Keratinocyte (primary cell): ENCODE results near the gene NOTCH1. TPM values are rescaled to one million over a fixed set of nuclear protein-coding genes. Genes with fewer than 3 reads are reported as not detected.

Experiments
- DNase-seq: peaks from one replicate; pipeline ENCODE4 v3.0.0-alpha.2; 2011; ENCODE audit warnings: low read depth, missing footprints, low spot score
- FAIRE-seq: peaks from 2 replicates; lab custom pipeline; 2011; peaks lifted over from hg19 to GRCh38; lab: Jason Lieb, UNC
- H2AFZ ChIP-seq: 2 replicates; pipeline ENCODE4 v1.6.0; 2012; ENCODE audit warnings: low read length, control low read depth, inconsistent platforms; ENCODE audit not compliant: control insufficient read depth
- H3K27ac ChIP-seq: 2 replicates; pipeline ENCODE4 v1.5.1; 2011; ENCODE audit warnings: low read length; ENCODE audit not compliant: control insufficient read depth, insufficient read depth
- H3K27me3 ChIP-seq: 3 replicates; pipeline ENCODE4 v1.6.0; 2011; ENCODE audit warnings: low read length; ENCODE audit not compliant: control insufficient read depth, insufficient read depth; ENCODE audit errors: extremely low read depth
- H3K36me3 ChIP-seq, 2 experiments: 2 replicates in 1 of 2; 3 replicates in 1 of 2; pipeline ENCODE4 v1.5.1; 2011; ENCODE audit warnings: low read length in 2 of 2, mild to moderate bottlenecking in 1 of 2; ENCODE audit not compliant: control insufficient read depth in 2 of 2, insufficient read depth in 2 of 2; ENCODE audit errors: extremely low read depth in 1 of 2
- H3K4me1 ChIP-seq: 3 replicates; pipeline ENCODE4 v1.5.1; 2011; ENCODE audit warnings: low read length; ENCODE audit not compliant: control insufficient read depth, insufficient read depth; ENCODE audit errors: extremely low read depth
- H3K4me2 ChIP-seq: 3 replicates; pipeline ENCODE4 v1.6.0; 2011; ENCODE audit warnings: low read depth, low read length; ENCODE audit not compliant: control insufficient read depth, insufficient read depth; ENCODE audit errors: extremely low read depth
- H3K4me3 ChIP-seq, 3 experiments: fragments of 200-600 bp in 1 of 3; sonication (generic) in 1 of 3; 2 replicates in 2 of 3; 3 replicates in 1 of 3; pipeline ENCODE4 v1.5.1; 2011 to 2016; ENCODE audit warnings: low read length in 3 of 3, mild to moderate bottlenecking in 3 of 3, control low read depth in 2 of 3, inconsistent platforms in 1 of 3, low read depth in 1 of 3, mixed read lengths in 1 of 3, mixed run types in 1 of 3, moderate library complexity in 1 of 3; ENCODE audit not compliant: control insufficient read depth in 2 of 3, insufficient read depth in 2 of 3; ENCODE audit errors: extremely low read depth in 1 of 3
- H3K79me2 ChIP-seq: 2 replicates; pipeline ENCODE4 v1.6.0; 2012; ENCODE audit warnings: low read length; ENCODE audit not compliant: control insufficient read depth, insufficient read depth
- H3K9ac ChIP-seq: 3 replicates; pipeline ENCODE4 v1.6.0; 2011; ENCODE audit warnings: low read length; ENCODE audit not compliant: control insufficient read depth, insufficient read depth; ENCODE audit errors: extremely low read depth
- H3K9me1 ChIP-seq: 3 replicates; pipeline ENCODE4 v1.6.0; 2011; ENCODE audit warnings: low read length; ENCODE audit not compliant: control insufficient read depth, insufficient read depth; ENCODE audit errors: extremely low read depth
- H3K9me3 ChIP-seq: 2 replicates; pipeline ENCODE4 v1.5.1; 2012; ENCODE audit warnings: low read depth, low read length; ENCODE audit not compliant: control insufficient read depth
- H4K20me1 ChIP-seq: 3 replicates; pipeline ENCODE4 v1.6.0; 2011; ENCODE audit warnings: low read length; ENCODE audit not compliant: control insufficient read depth, insufficient read depth; ENCODE audit errors: extremely low read depth
- CTCF ChIP-seq, 3 experiments: IDR thresholded peaks in 1 of 3; conservative IDR thresholded peaks in 1 of 3; optimal IDR thresholded peaks in 1 of 3; 2 replicates in 2 of 3; 3 replicates in 1 of 3; pipeline versions ENCODE3 to v1.5.1; 2011; ENCODE audit warnings: low read length in 3 of 3, mild to moderate bottlenecking in 3 of 3, moderate library complexity in 2 of 3, control low read depth in 1 of 3, inconsistent platforms in 1 of 3; ENCODE audit not compliant: insufficient read depth in 2 of 3; ENCODE audit errors: extremely low read depth in 1 of 3
- EZH2 ChIP-seq: IDR thresholded peaks from one replicate; pipeline ENCODE4 v1.6.1; 2012; ENCODE audit warnings: inconsistent platforms, mild to moderate bottlenecking, low read length, moderate library complexity
- dilution Hi-C: fragments of 300-500 bp; cut with MboI; formaldehyde crosslinking; loops from one replicate; pipeline ENCODE4 v1.7.0; 2020; ENCODE audit warnings: low sequenced_read_pairs; ENCODE audit not compliant: extremely low pct_ligation_motif_present
- polyA plus RNA-seq, 5 experiments: library from polyadenylated mRNA; depleted of rRNA in 3 of 5; stranded (reverse) in 3 of 5; stranded (forward) in 1 of 5; unstranded in 1 of 5; fragments of >200 nt; gene quantifications; 1 replicate in 1 of 5; 2 replicates in 3 of 5; 3 replicates in 1 of 5; pipeline versions ENCODE4 v1.2.1 to v1.2.3, GENCODE V29; 2011 to 2012; ENCODE audit warnings: missing spikeins in 2 of 5, low read depth in 1 of 5, low replicate concordance in 1 of 5

Gene NOTCH1
- polyA plus RNA-seq, 1 donor (not counting 4 experiments of a cell fraction or from before 2014, with no cell fraction given), result 6.1 TPM

GRCh38 chr9:136518623-136519022, 27.2 kb downstream of the NOTCH1 start:
- H3K9ac ChIP-seq, result no peak overlapping the region
- H3K36me3 ChIP-seq, result peaks cover 45 to 64% of the 10 kb centered on the region in 2 experiments
- no peak for FAIRE-seq
- H3K4me3 ChIP-seq, result no peak overlapping the region
- no peak overlapping the region for H3K4me2 ChIP-seq
- no peaks in the 10 kb centered on the region for H3K27me3 ChIP-seq
- dilution Hi-C loops, result no loop called here
- peaks cover 3% of the 10 kb centered on the region for H4K20me1 ChIP-seq
- no peaks in the 10 kb centered on the region for H3K9me1 ChIP-seq
- no peak for TF ChIP-seq EZH2
- no peak for TF ChIP-seq CTCF (optimal IDR thresholded peaks at IDR 0.05 in 1 of 3, IDR thresholded peaks at IDR 0.05 in 1 of 3, conservative IDR thresholded peaks at IDR 0.05 in 1 of 3; ENCODE audit: extremely low read depth in 1 of 3, insufficient read depth in 2 of 3, low read length in 3 of 3)
- no peak overlapping the region for H3K27ac ChIP-seq
- no peak for DNase-seq
- H2AFZ ChIP-seq, result no peak overlapping the region
- no peaks in the 10 kb centered on the region for H3K9me3 ChIP-seq
- H3K79me2 ChIP-seq, result peaks cover 49% of the 10 kb centered on the region
- H3K4me1 ChIP-seq, result no peaks in the 10 kb centered on the region

GRCh38 chr9:136517950-136518349, 27.9 kb downstream of the NOTCH1 start:
- Histone ChIP-seq H2AFZ (no peak overlapping the region), H3K9me1 (no peaks in the 10 kb centered on the region), H3K4me1 (no peaks in the 10 kb centered on the region), H3K36me3 (peaks cover 46 to 67% of the 10 kb centered on the region in 2 experiments), H3K9ac (no peak overlapping the region), H4K20me1 (peaks cover 8% of the 10 kb centered on the region), H3K9me3 (no peaks in the 10 kb centered on the region), H3K27me3 (no peaks in the 10 kb centered on the region), H3K4me3 (no peak overlapping the region), H3K79me2 (peaks cover 45% of the 10 kb centered on the region), H3K27ac (no peak overlapping the region), H3K4me2 (no peak overlapping the region)
- dilution Hi-C loops, result no loop called here
- DNase-seq, result no peak
- FAIRE-seq, result no peak
- TF ChIP-seq CTCF (optimal IDR thresholded peaks at IDR 0.05 in 1 of 3, IDR thresholded peaks at IDR 0.05 in 1 of 3, conservative IDR thresholded peaks at IDR 0.05 in 1 of 3; ENCODE audit: extremely low read depth in 1 of 3, insufficient read depth in 2 of 3, low read length in 3 of 3) (no peak), EZH2 (no peak)
